PFSK-1 (cell line): ENCODE data around the gene MICOS13.

Source experiments
- POLR2AphosphoS5 ChIP-seq: IDR thresholded peaks from 2 replicates; pipeline ENCODE4 v1.6.1; 2012; ENCODE audit warnings: low read depth, mild to moderate bottlenecking, control low read depth, low read length, moderate library complexity
- REST ChIP-seq, 2 experiments: IDR thresholded peaks; 2 replicates each; pipeline versions ENCODE4 v1.6.1 to v1.8.0; 2011 to 2012; ENCODE audit warnings: low read depth in 2 of 2, low read length in 2 of 2, control low read depth in 1 of 2, inconsistent platforms in 1 of 2, mild to moderate bottlenecking in 1 of 2, moderate library complexity in 1 of 2; ENCODE audit not compliant: insufficient read depth in 1 of 2
- SIN3A ChIP-seq: IDR thresholded peaks from 2 replicates; pipeline ENCODE4 v1.6.1; 2012; ENCODE audit warnings: mild to moderate bottlenecking, low read length, moderate library complexity, borderline replicate concordance; ENCODE audit not compliant: insufficient read depth
- TAF1 ChIP-seq: IDR thresholded peaks from 2 replicates; pipeline ENCODE4 v1.6.1; 2012; ENCODE audit warnings: low read length, control low read depth, borderline replicate concordance; ENCODE audit not compliant: insufficient read depth

GRCh38 chr19:5665781-5666513 is 14.4 kb downstream of the MICOS13 start:
- TF ChIP-seq SIN3A (0 out of 2 replicates have a peak, but pooled peaks have one; percentile 49), POLR2AphosphoS5 (no peak), REST (IDR thresholded peaks at IDR 0.05; ENCODE audit: insufficient read depth in 1 of 2, low read depth in 2 of 2, low read length in 2 of 2) (no peak), TAF1 (no peak)
